MM.1S (cell line): ENCODE data around the gene SLC35F3.

Experiments used
- DNase-seq: peaks from one replicate; pipeline ENCODE4 v3.0.0-alpha.2; 2015
- H2AFZ ChIP-seq: fragments of 300-600 bp; sonication (generic); 2 replicates; pipeline ENCODE4 v1.6.0; 2016; ENCODE audit warnings: antibody characterized with exemption, low read length
- H3F3A ChIP-seq: fragments of 300-600 bp; sonication (generic); 2 replicates; pipeline ENCODE4 v1.6.1; 2016; ENCODE audit warnings: mild to moderate bottlenecking, antibody characterized with exemption, low read length, moderate library complexity, mixed read lengths; ENCODE audit not compliant: insufficient read depth
- H3K27ac ChIP-seq: fragments of 300-600 bp; sonication (generic); 2 replicates; pipeline ENCODE4 v1.5.1; 2016; ENCODE audit warnings: mild to moderate bottlenecking, low read length
- H3K27me3 ChIP-seq: fragments of 300-600 bp; sonication (generic); replicated peaks from 2 replicates; pipeline ENCODE4 v1.6.0; 2016; ENCODE audit warnings: low read length; ENCODE audit not compliant: insufficient read depth
- H3K36me3 ChIP-seq: fragments of 300-600 bp; sonication (generic); replicated peaks from 2 replicates; pipeline ENCODE4 v1.6.1; 2016; ENCODE audit warnings: mild to moderate bottlenecking, low read length, mixed read lengths; ENCODE audit not compliant: insufficient read depth
- H3K4me1 ChIP-seq: fragments of 300-600 bp; sonication (generic); 2 replicates; pipeline ENCODE4 v1.6.1; 2016; ENCODE audit warnings: low read length, mixed read lengths
- H3K4me2 ChIP-seq: fragments of 300-600 bp; sonication (generic); 2 replicates; pipeline ENCODE4 v1.6.0; 2016; ENCODE audit warnings: low read depth, low read length
- H3K4me3 ChIP-seq: fragments of 300-600 bp; sonication (generic); 2 replicates; pipeline ENCODE4 v1.5.1; 2016; ENCODE audit warnings: low read length, mixed read lengths
- H3K79me2 ChIP-seq: fragments of 300-600 bp; sonication (generic); 2 replicates; pipeline ENCODE4 v1.6.1; 2016; ENCODE audit warnings: mixed run types, low read length, mixed read lengths
- H3K9ac ChIP-seq: fragments of 300-600 bp; sonication (generic); 2 replicates; pipeline ENCODE4 v1.6.1; 2016; ENCODE audit warnings: low read length, mixed read lengths
- H3K9me2 ChIP-seq: fragments of 300-600 bp; sonication (generic); replicated peaks from 2 replicates; pipeline ENCODE4 v1.6.1; 2016; ENCODE audit warnings: mild to moderate bottlenecking, low read length, mixed read lengths; ENCODE audit not compliant: insufficient read depth
- H3K9me3 ChIP-seq: fragments of 300-600 bp; sonication (generic); replicated peaks from 2 replicates; pipeline ENCODE4 v1.6.1; 2016; ENCODE audit warnings: mild to moderate bottlenecking, low read length, mixed read lengths; ENCODE audit not compliant: insufficient read depth
- H4K20me1 ChIP-seq: fragments of 300-600 bp; sonication (generic); 2 replicates; pipeline ENCODE4 v1.6.1; 2016; ENCODE audit warnings: mild to moderate bottlenecking, low read length, moderate library complexity, mixed read lengths; ENCODE audit not compliant: insufficient read depth
- EZH2 ChIP-seq: fragments of 300-600 bp; sonication (generic); optimal IDR thresholded peaks from 2 replicates; pipeline ENCODE3; 2017; ENCODE audit warnings: low read depth, mild to moderate bottlenecking, antibody characterized with exemption, low read length, mixed read lengths
- EZH2phosphoT487 ChIP-seq: fragments of 300-600 bp; sonication (generic); IDR thresholded peaks from 2 replicates; pipeline ENCODE4 v1.6.1; 2018; ENCODE audit warnings: antibody characterized with exemption, low read length
- TF ChIP-seq, protein P1 (sequence below): fragments of 300-600 bp; sonication (generic); IDR thresholded peaks from 2 replicates; pipeline ENCODE4 v1.5.1; 2016; ENCODE audit warnings: antibody characterized with exemption, low read length, mixed read lengths

SLC35F3 gene

DNA sequence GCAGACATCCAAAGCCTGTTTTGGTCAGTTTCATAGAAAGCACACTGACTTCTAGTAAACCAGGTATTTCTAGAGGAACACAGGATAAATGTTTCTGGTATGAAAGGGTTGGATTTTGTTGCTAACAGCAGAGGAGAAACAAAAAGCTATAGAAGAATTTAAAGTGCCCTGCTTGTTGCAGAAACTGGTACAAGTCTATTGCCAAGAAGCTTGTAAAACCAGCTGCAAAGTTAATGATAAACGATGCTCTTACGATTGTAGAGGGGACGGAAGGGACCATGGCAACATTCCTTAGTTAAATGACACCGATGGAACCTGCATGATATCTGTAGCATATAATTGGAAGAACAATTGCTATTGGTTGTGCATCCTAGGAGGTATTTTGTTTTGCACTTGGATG, 40.1 kb downstream of the SLC35F3 start:
- Histone ChIP-seq H3K27me3 (no peaks in the 10 kb centered on the region), H3K4me2 (no peak overlapping the region)
- TF ChIP-seq, protein P1, sequence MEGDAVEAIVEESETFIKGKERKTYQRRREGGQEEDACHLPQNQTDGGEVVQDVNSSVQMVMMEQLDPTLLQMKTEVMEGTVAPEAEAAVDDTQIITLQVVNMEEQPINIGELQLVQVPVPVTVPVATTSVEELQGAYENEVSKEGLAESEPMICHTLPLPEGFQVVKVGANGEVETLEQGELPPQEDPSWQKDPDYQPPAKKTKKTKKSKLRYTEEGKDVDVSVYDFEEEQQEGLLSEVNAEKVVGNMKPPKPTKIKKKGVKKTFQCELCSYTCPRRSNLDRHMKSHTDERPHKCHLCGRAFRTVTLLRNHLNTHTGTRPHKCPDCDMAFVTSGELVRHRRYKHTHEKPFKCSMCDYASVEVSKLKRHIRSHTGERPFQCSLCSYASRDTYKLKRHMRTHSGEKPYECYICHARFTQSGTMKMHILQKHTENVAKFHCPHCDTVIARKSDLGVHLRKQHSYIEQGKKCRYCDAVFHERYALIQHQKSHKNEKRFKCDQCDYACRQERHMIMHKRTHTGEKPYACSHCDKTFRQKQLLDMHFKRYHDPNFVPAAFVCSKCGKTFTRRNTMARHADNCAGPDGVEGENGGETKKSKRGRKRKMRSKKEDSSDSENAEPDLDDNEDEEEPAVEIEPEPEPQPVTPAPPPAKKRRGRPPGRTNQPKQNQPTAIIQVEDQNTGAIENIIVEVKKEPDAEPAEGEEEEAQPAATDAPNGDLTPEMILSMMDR = no peak
- TF ChIP-seq EZH2phosphoT487 (no peak), EZH2 (no peak)

DNA sequence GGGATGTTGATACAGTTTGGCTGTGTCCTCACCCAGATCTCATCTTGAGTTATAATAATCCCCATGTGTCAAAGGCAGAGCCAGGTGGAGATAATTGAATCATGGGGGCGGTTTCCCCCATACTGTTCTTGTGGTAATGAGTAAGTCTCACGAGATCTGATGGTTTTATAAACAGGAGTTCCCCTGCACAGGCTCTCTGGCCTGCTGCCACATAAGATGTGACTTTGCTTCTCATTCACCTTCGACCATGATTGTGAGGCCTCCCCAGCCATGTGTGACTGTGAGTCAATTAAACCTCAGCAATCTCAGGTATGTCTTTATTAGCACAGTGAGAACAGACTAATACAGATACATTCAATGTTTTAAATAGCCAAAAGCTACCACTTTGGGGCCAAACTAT, 41.1 kb downstream of the SLC35F3 start:
- H3K9me2 ChIP-seq = no peaks in the 10 kb centered on the region
- TF ChIP-seq, protein P1 = no peak
- H3K36me3 ChIP-seq = no peaks in the 10 kb centered on the region
- H3K9ac ChIP-seq = no peak overlapping the region
- no peak overlapping the region for H2AFZ ChIP-seq
- H4K20me1 ChIP-seq = no peaks in the 10 kb centered on the region
- H3K4me3 ChIP-seq = no peak overlapping the region
- no peaks in the 10 kb centered on the region for H3K79me2 ChIP-seq
- H3F3A ChIP-seq = no peaks in the 10 kb centered on the region
- H3K27me3 ChIP-seq = no peaks in the 10 kb centered on the region
- H3K4me1 ChIP-seq = no peaks in the 10 kb centered on the region
- no peaks in the 10 kb centered on the region for H3K9me3 ChIP-seq
- DNase-seq = no peak
- no peak overlapping the region for H3K27ac ChIP-seq
- H3K4me2 ChIP-seq = no peak overlapping the region

More for the DNA sequence above, 40.1 kb downstream of the SLC35F3 start:
- DNase-seq = no peak
- H3K27ac ChIP-seq = no peak overlapping the region
- no peaks in the 10 kb centered on the region for H3K9me2 ChIP-seq
- H3K79me2 ChIP-seq = no peaks in the 10 kb centered on the region
- no peak overlapping the region for H2AFZ ChIP-seq
- no peak overlapping the region for H3K9ac ChIP-seq
- H3K4me3 ChIP-seq = no peak overlapping the region
- no peaks in the 10 kb centered on the region for H3K4me1 ChIP-seq
- H3F3A ChIP-seq = no peaks in the 10 kb centered on the region
- H4K20me1 ChIP-seq = no peaks in the 10 kb centered on the region
- no peaks in the 10 kb centered on the region for H3K9me3 ChIP-seq
- H3K36me3 ChIP-seq = no peaks in the 10 kb centered on the region

DNA sequence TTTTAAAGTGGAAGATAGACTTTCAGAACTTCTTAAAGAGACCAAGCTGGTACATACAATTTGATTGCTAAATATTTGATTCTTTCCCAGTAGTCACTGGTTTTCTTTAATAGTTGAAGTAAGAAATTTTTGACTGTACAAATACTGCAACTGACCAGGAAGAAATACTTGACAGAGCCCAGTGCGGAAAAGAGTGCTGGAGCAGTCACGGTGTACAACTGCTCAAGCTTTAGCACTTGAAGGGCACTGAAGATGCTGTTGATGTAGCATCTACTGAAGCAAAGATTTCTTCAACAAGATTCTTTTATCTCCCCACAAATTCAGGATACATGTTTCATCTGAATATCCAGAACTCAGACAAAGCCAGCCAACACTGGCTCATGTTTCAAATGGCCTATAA, 41.5 kb downstream of the SLC35F3 start:
- H3K4me2 ChIP-seq = no peak overlapping the region
- H3K4me1 ChIP-seq = no peaks in the 10 kb centered on the region
- H3K27ac ChIP-seq = no peak overlapping the region
- H3K9ac ChIP-seq = no peak overlapping the region
- no peaks in the 10 kb centered on the region for H3K79me2 ChIP-seq
- H3K4me3 ChIP-seq = no peak overlapping the region
- H2AFZ ChIP-seq = no peak overlapping the region
- TF ChIP-seq, protein P1 = no peak
- TF ChIP-seq EZH2phosphoT487 (no peak), EZH2 (no peak)
- H3K9me2 ChIP-seq = no peaks in the 10 kb centered on the region
- no peak for DNase-seq
- no peaks in the 10 kb centered on the region for H3K36me3 ChIP-seq
- no peaks in the 10 kb centered on the region for H3F3A ChIP-seq
- no peaks in the 10 kb centered on the region for H3K27me3 ChIP-seq
- no peaks in the 10 kb centered on the region for H3K9me3 ChIP-seq
- H4K20me1 ChIP-seq = no peaks in the 10 kb centered on the region

DNA sequence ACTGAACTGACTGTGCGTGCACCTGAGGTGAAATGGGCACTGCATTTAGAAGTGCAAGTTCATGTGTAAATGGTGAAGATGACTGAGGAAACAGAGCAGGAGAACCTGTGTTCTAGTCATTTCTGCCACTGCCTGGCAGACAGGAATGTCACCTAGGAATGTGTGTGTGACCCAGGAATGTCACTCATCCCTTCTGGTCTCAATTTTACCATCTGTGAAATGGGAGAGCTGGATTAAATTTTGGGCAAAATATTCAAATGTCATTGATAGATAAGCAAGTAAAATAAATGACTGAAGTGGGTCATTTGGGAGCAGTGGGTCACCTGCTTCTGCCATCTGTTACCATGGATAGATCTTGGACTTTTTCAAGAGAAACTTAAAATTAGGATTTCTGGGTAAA, 42.2 kb downstream of the SLC35F3 start:
- Histone ChIP-seq H3K4me1 (no peaks in the 10 kb centered on the region), H3F3A (no peaks in the 10 kb centered on the region), H3K9me2 (no peaks in the 10 kb centered on the region), H4K20me1 (no peaks in the 10 kb centered on the region), H3K9ac (no peak overlapping the region), H3K27ac (no peak overlapping the region), H3K4me2 (no peak overlapping the region), H3K36me3 (no peaks in the 10 kb centered on the region), H3K4me3 (no peak overlapping the region), H2AFZ (no peak overlapping the region), H3K27me3 (no peaks in the 10 kb centered on the region), H3K79me2 (no peaks in the 10 kb centered on the region), H3K9me3 (no peaks in the 10 kb centered on the region)
- DNase-seq = no peak
- TF ChIP-seq EZH2 (no peak), EZH2phosphoT487 (no peak)
- TF ChIP-seq, protein P1 = no peak
